Stomach smooth muscle (tissue), 2 donors: Measurements from ENCODE around the gene ZNF385A.

Experiments used
- H3K27ac ChIP-seq: one replicate; pipeline ENCODE4 v1.7.0; 2013; ENCODE audit warnings: mild to moderate bottlenecking, low read length, inconsistent platforms
- H3K27me3 ChIP-seq, 2 donors: one replicate each; pipeline ENCODE4 v1.7.0; 2013; ENCODE audit warnings: low read length in 2 of 2; ENCODE audit not compliant: insufficient read depth in 2 of 2, control insufficient read depth in 1 of 2
- H3K36me3 ChIP-seq, 2 donors: one replicate each; pipeline ENCODE4 v1.7.0; 2013; ENCODE audit warnings: low read length in 2 of 2; ENCODE audit not compliant: control insufficient read depth in 2 of 2, insufficient read depth in 2 of 2
- H3K4me1 ChIP-seq: one replicate; pipeline ENCODE4 v1.7.0; 2013; ENCODE audit warnings: low read length; ENCODE audit not compliant: control insufficient read depth, insufficient read depth
- H3K4me3 ChIP-seq, 2 donors: one replicate each; pipeline ENCODE4 v1.7.0; 2013; ENCODE audit warnings: low read length in 2 of 2
- H3K9ac ChIP-seq, 2 donors: one replicate each; pipeline ENCODE4 v1.7.0; 2013; ENCODE audit warnings: low read length in 2 of 2, mild to moderate bottlenecking in 1 of 2
- H3K9me3 ChIP-seq, 2 donors: one replicate each; pipeline ENCODE4 v1.7.0; 2013; ENCODE audit warnings: low read length in 2 of 2; ENCODE audit not compliant: control insufficient read depth in 2 of 2
- donor health status: healthy.
- donor health status: Pancreatic carcinoma.

ZNF385A gene

DNA sequence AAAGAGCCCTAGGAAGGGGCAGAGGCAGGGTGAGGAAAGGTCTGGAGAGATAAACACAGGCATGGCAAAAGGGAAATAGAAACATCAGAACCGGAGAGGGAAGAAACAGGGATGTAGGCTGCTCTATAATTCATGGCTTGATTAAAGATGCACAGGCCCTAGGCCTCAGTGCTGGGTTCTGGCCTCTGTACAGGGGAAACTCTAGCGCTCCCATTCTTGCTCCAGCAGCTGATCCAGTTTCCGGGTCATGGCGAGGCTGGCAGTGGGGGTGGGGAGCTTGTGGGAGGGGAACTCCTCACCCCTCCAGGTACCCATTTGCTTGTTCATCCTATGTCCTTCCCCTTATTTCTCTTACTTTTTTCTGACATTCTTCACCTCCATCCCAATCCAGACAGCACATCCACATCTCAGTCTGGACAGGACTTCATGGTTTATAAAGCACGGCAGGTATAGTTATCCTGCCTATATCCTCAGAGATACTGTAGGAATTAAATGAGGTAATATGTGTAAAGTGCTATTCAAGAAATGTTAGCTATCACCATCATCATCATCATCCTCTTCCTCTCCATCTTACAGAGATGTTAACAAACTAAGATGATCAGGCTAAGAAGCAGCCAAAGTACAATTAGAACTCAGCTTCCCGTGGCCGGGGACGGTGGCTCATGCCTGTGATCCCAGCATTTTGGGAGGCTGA is 12.3 kb downstream of the ZNF385A start:
- peak overlapping the region; percentile 62 for H3K27ac ChIP-seq
- H3K36me3 ChIP-seq: peaks cover 0 to 2% of the 10 kb centered on the region in 2 donors
- H3K9me3 ChIP-seq: no peaks in the 10 kb centered on the region
- H3K27me3 ChIP-seq: no peaks in the 10 kb centered on the region
- no peak overlapping the region for H3K9ac ChIP-seq
- H3K4me1 ChIP-seq: peaks cover 50% of the 10 kb centered on the region
- no peak overlapping the region for H3K4me3 ChIP-seq

DNA sequence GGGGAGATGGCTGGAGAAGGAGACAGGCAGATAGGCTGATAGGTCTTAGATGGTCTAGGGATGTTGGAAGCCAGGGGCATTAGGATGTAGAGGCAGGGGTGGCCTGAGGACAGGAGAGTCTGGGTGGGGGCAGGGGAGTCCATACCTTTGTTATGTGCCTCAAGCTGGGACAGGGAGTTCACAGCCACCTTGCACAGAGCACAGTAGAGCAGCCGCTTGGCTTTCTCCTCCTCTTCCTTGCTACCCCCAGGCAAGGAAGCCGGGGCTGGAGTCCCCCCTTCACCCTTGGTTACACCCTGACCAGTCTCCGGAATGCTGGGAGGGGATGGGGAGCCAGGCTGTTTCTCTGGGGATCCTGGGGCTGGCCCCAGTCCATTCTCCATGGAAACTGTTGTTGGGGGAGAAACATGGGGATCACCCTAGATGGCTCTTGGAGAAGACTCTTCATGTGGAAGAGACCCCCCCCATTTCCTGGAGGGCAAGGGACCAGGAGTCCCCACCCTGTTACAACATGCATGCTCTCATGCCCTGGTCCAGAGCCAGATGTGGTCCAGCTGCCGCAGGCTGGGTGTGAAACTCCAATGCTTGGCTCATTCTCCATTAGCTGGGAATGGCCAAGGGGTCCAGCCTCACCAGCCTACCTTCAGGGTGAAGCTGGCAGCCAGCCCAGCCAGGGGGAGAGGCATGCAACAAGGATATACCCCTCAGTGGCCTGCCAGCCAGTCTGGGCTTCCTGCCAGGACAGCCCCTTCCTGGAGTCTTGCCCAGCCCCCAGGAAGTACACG is 13.0 kb downstream of the ZNF385A start:
- Histone ChIP-seq H3K4me3 (peak overlapping the region in 1 of 2 donors; percentile 3), H3K9ac (peak overlapping the region in 1 of 2 donors; percentile 16), H3K27me3 (no peaks in the 10 kb centered on the region), H3K4me1 (peaks cover 50% of the 10 kb centered on the region), H3K36me3 (peaks cover 0 to 2% of the 10 kb centered on the region in 2 donors), H3K9me3 (no peaks in the 10 kb centered on the region), H3K27ac (peak overlapping the region; percentile 62)

DNA sequence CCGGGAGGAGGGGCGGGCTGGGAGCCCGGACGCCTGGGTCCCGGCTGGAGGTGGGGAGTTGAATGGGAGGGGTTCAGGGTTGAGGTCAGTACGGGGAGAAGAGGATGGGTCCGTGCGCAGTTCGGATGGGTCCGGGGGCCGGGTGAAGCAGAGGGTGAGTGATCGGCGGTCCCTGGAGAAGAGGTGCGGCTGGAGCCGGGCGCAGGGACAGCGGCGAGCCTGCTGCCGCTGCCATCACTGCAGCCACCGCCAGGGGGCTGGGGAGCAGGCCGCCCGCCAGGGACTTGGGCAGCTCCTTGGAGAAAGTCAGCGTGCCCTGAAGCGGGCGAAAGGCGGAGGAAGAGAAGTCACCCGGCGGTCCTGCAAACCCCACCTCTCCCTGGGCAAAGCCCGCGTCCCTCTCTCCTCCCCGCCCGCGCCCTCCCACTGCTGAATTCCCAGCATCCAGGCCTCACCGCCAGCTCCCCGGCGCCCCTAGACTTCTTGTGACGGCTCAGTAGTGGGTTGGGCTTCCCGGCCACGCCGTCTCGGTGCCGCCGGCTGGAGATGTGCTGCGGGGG is 14.3 kb downstream of the ZNF385A start:
- H3K27ac ChIP-seq: peak overlapping the region; percentile 37
- H3K36me3 ChIP-seq: peaks cover 0 to 2% of the 10 kb centered on the region in 2 donors
- no peaks in the 10 kb centered on the region for H3K27me3 ChIP-seq
- no peaks in the 10 kb centered on the region for H3K9me3 ChIP-seq
- peak overlapping the region; percentile 44 to 70 for H3K4me3 ChIP-seq
- peaks cover 43% of the 10 kb centered on the region for H3K4me1 ChIP-seq
- peak overlapping the region in 1 of 2 donors; percentile 57 for H3K9ac ChIP-seq

DNA sequence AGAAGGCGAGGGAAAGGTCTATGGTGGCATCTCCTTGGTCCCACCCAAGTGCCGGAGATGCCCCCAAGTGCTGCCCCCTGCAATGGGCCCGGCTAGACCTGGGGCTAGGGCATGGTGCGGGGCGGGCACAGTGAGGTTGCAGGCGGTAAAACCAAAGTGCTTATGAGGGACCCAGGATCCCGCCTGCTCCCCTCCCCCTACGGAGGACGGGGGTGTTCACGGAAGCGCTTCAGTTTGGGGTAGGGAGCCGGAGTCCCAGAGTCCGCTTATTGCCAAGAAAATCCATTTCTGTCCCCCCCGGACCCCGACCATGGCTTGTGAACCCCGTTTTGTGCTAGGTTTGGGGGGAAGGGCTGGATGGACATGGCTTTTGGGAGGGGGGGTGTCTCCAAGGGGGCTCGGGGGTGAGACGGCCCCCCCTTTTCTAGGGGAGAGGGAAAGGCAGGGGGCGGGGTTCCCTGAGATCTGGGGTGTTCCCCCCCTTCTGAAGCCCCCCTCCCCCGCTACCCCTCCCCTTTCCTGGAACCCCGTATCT is 14.9 kb downstream of the ZNF385A start:
- Histone ChIP-seq H3K4me1 (peaks cover 38% of the 10 kb centered on the region), H3K36me3 (peaks cover 0 to 2% of the 10 kb centered on the region in 2 donors), H3K9ac (peak overlapping the region in 1 of 2 donors; percentile 57), H3K27me3 (no peaks in the 10 kb centered on the region), H3K9me3 (no peaks in the 10 kb centered on the region), H3K4me3 (peak overlapping the region; percentile 44 to 55), H3K27ac (peak overlapping the region; percentile 6)

DNA sequence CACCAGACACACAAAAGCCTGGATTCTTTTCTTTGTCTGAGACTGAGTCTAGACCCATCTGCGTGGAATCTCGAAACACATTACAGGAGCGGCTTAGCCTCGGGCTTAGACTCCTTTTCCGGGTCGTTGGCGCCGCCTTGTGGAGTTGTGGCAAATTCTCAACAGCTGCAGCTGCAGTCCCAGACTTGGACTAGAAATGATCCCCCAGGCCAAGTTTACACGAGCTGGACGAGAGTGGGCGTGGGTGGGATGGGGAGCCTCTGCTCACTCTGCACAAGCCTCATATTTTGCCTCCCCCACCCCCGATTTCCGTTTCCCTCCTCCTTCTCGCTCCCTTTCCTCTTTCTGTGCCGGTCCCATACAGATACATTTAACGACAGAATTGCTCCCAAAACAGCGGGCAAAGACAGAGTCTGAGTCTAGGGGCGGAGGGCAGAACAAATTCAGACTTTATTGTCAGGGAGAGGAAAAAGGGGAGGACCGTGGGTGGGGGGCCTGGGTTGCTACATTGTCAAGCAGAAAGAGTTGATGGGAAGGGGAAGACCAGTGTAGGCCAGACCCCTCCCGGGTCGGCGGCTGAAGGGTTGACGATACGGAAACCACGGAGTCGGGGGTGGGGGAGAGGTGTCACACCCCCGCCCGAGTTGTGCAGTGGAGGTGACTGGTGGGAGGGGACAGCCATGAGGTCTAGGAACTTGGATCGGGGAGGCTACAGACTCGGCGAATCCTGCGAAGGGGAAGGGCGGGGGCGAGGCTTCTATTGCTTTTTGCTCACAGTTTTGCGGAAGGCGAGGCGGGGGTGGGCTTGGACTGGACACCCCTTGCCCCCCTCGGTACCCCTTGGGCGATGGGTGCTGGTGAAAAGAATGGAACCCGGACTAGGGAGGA is 15.6 kb downstream of the ZNF385A start:
- peaks cover 0 to 2% of the 10 kb centered on the region in 2 donors for H3K36me3 ChIP-seq
- no peaks in the 10 kb centered on the region for H3K9me3 ChIP-seq
- no peaks in the 10 kb centered on the region for H3K27me3 ChIP-seq
- peak overlapping the region in 1 of 2 donors; percentile 55 for H3K4me3 ChIP-seq
- H3K9ac ChIP-seq: peak overlapping the region; percentile 16 to 55
- H3K4me1 ChIP-seq: peaks cover 36% of the 10 kb centered on the region
- H3K27ac ChIP-seq: peak overlapping the region; percentile 6

DNA sequence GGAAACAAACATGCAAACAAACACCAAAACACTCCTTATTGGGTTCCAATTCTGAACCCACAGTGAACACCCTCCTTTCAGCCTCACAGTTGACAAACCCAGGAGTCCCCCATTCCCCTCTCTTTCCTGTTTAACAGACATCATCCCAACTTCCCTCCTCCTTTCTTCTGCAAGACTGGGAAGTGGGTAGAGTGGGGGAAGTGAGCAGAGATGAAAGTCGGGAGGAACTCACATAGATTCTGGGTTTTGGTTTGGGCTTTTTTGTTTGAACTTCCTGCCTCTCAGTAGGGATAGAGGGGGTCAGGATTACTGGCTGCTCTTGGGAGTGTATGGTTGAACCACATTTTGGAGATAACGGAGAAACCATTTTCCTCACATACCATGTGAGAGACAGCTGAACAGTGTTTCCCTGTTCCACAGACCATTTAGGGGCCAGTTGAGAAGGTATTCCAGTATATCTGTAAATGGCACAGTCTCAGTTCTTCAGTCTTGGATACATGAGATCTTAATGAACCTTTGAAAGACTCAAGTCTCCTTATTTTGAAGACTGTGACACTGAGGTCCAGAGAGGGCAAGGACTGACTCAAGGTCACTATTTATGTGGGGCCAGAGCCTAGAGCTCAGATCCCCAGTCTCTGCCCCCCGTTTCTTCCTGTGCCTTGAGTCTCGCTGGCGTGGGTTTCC is 16.4 kb downstream of the ZNF385A start:
- H3K4me3 ChIP-seq: peak overlapping the region in 1 of 2 donors; percentile 55
- H3K9me3 ChIP-seq: no peaks in the 10 kb centered on the region
- H3K9ac ChIP-seq: peak overlapping the region; percentile 16 to 55
- no peaks in the 10 kb centered on the region for H3K36me3 ChIP-seq
- H3K27me3 ChIP-seq: no peaks in the 10 kb centered on the region
- no peak overlapping the region for H3K27ac ChIP-seq
- peaks cover 38% of the 10 kb centered on the region for H3K4me1 ChIP-seq

DNA sequence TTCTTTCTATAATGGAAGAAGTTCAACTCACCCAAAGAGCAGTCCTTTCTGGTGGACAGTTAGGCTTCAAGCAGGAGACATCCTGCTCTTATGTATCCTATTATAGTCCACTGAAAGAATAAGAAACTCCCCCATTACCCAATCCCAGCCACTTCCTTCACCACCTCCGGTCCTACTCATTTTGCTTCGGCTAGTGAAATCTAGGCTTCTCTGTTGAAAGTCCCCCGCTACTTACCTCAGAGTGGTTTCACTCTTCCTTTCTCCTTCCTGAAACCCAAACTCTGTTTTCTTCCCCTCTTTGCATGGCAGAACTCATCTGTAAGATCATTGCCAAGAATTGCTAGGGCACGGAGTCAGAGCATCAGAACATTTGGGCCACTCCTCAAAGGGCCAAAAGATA is 20.1 kb downstream of the ZNF385A start, which contains the start of gene GPR84:
GPR84 (minus strand) TSS at position 74 of the 400 bp plus-strand sequence. CDS start 635 bp downstream, outside the sequence.
- no peaks in the 10 kb centered on the region for H3K27me3 ChIP-seq
- H3K4me3 ChIP-seq: no peak within 1 kb of the TSS
- H3K27ac ChIP-seq: no peak within 1 kb of the TSS
- H3K4me1 ChIP-seq: peaks cover 22% of the 10 kb centered on the region
- H3K9me3 ChIP-seq: no peaks in the 10 kb centered on the region
- H3K9ac ChIP-seq: no peak within 1 kb of the TSS
- H3K36me3 ChIP-seq: no peaks in the 10 kb centered on the region

DNA sequence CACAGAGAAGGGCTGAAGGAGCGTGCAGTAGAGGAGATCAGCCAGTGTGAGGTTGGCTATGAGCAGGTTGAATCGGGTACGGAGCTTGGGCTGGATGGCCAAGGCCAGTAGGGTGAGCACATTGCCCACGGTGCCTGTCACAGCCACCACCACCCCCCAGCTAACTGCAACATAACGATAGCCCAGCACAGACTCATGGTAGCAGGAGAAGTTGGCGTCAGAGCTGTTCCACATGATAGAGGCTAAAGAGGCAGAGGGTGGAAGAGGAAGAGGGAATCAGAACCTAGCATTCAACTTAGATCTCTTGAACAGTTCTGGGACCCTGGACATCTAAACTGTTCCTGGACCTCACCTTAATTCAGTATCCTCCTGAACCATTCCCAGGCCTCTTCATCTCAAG is 20.9 kb downstream of the ZNF385A start:
- Histone ChIP-seq H3K36me3 (no peaks in the 10 kb centered on the region), H3K4me1 (peaks cover 16% of the 10 kb centered on the region), H3K4me3 (no peak overlapping the region), H3K9ac (no peak overlapping the region), H3K27me3 (no peaks in the 10 kb centered on the region), H3K27ac (no peak overlapping the region), H3K9me3 (no peaks in the 10 kb centered on the region)

DNA sequence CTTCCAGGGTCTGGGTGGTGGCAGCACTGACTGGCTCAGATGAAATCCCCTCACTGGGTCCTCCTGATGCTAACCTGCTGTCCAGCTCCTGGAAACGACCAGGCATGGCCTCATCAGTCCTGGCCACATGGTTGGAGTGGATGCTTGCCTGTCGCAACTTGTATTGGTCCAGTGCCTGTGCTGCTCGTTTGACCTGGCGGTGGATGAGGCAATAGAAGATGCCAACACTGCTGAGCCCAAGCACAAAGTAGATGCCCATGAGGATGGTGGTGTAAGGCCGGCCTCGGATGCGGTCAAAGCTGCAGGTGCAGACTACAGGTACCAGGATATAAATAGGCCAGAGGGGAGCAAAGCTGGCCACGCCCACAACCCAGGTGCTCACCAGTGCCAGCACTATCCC is 21.5 kb downstream of the ZNF385A start:
- Histone ChIP-seq H3K9ac (no peak overlapping the region), H3K27me3 (no peaks in the 10 kb centered on the region), H3K27ac (no peak overlapping the region), H3K9me3 (no peaks in the 10 kb centered on the region), H3K4me3 (no peak overlapping the region), H3K4me1 (peaks cover 11% of the 10 kb centered on the region), H3K36me3 (no peaks in the 10 kb centered on the region)
